GM21619 (cell line): ENCODE measurements around the gene DOK6.

ENCODE experiments used
- ATAC-seq: cut with Tn5 transposase; IDR thresholded peaks from one replicate; pipeline ENCODE4 v1.9.1; 2021; ENCODE audit not compliant: unreplicated experiment

The DOK6 gene

DNA sequence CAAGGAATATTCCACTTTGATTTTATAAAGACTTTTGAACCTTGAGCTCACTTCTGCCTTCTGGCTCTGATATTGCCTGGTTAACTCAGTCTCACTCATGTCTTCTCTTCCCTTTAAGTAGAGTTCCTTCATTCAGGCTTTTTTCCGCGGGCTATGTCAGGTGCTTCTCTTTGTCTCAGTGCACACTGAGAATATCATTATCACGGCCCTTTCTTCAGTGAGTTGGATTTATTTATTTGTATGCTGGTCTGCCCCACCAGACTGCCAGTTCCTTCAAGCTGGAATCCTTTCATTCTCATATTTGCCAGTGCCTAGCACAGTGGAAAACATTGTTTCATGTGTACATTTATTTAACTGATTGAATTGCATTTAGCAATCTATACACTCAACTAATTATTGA lies 136.5 kb downstream of the DOK6 start:
- no peak for ATAC-seq

DNA sequence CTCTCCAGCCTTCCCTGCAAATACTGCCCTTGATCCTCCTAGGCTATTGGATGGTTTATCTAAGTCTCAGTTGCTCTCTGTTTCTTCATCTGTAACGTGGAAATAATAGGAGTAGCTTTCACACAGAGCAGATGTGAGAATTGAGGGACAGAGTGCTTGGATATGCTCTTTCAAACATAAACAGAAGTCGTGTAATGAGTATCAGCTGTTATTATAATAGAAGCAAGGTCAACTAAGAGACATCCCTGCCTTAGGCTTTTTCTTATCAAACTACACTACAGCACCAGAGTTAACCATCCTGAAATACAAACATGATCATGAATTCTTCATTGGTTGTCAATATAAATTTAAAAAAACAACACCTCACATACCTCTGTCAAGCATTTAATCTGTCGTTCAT lies 138.2 kb downstream of the DOK6 start:
- ATAC-seq, result no peak

GRCh38 chr18:69539404-69539803 lies 138.7 kb downstream of the DOK6 start:
- ATAC-seq, result no peak

DNA sequence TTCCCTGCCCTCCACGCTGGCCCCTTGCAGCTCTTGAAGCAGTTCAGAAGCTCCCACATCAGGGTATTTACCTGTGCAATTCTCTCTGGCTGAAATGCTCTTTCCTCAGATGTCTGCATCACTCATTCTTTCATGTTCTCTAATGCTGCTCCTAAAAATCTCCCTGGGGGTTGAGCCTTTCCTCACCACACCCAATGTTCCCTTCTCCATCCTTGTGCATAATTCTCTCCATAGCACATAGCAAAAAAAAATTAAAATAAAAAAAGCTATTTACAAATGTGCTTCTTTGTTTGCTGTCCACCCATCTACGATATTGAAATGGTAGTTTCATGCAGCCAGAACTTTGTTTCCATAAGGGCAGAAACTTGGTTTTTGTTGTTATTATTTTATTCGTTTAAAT lies 155.5 kb downstream of the DOK6 start:
- no peak for ATAC-seq

DNA sequence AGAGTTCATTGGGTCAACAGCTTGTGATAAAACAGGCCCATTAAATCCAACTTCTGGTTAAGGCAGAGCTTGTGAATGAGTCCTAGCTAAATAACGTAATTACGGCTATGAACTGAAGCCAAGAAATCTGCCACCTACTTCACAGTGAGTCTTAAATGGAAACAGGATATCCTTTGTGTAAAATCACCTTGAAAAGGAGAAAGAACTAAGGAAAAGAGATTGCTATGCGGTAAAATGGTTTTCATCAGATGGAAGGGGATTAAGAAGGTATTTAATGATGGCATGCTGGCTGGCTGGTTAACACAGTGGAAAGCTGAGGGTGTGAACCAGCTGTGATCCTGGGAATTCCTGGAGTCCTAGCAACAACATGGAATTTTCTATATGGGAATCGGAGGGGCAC lies 156.6 kb downstream of the DOK6 start:
- ATAC-seq, result no peak

DNA sequence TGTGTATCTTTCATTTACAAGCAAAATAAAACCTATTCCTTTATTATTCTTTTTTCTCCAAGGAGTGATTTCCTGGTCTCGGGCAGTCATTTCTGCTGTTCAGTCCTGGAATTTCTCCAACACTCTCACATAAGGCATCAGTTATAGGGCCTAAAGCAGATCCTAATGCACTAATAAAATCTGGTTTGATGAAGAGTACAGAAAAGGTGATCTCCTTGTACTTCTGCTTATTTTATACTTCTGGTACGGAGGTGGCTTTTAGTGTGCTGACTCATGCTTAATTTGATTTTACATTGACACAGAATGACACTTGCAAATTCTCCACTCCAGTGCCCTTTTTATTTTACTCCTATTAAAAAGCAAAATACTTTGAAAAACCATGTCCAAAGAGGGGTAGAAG lies 157.4 kb downstream of the DOK6 start:
- ATAC-seq, result no peak

GRCh38 chr18:69559604-69560003 lies 158.9 kb downstream of the DOK6 start:
- no peak for ATAC-seq

- ATAC-seq, result no peak
These were observed 163.9 kb downstream of the DOK6 start for GRCh38 chr18:69564602-69565001.

GRCh38 chr18:69567813-69568488 lies 167.3 kb downstream of the DOK6 start:
- ATAC-seq, result no peak

DNA sequence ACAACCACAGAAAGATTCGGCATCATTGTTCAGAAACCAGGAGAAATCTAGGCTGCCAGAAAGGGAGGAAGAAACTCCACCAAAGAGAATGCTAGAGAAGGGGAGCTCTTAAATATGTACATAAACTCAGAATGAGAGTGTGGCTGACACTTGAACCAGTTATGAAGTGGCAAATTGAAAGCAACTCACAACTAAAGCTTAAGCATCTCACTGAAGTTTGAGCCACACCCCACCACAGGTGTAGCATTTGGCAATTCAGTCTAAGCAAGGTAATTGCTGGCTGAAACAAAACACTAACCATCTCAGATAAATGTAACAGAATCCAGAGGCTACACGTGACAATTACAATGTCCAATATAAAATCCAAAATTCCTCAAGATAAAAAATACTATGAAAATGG lies 168.4 kb downstream of the DOK6 start:
- no peak for ATAC-seq

DNA sequence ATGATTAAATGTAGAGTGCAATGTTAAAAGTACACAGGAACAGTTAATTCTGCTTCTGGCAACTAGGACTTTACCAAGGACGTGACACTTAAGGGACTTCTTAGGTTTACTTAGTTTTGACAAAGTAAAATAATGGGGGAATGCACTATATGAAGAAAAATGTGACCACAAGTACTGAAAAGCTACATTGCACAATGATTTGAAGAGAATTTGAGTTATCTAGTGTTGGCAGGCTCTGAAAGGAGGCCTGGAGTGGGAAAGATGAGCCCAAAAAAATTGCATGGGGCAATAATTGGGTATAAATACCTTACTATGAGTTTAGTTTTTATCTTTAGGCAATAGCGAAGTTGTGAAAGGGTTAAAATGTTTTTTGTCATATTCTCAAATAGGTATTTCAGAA lies 173.7 kb downstream of the DOK6 start:
- no peak for ATAC-seq

DNA sequence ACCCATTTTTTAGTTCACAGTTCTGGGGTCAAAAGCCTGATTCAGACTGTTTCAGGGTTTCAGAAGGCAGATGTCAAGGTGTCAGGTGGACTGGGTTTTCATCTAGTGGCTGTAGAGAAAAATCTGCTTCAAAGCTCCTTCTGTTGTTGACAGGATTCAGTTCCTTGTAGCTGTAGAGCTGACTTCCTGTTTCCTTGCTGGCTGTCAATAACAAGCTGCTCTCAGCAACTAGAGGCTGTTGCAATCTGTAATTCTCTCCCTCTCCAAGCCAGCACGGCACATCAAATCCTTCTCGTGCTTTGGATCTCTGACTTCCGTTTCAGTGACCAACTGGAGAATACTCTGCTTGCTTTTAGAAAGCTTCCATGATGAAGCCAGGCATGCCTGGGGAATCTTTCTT lies 179.4 kb downstream of the DOK6 start:
- ATAC-seq, result peak; percentile 85

DNA sequence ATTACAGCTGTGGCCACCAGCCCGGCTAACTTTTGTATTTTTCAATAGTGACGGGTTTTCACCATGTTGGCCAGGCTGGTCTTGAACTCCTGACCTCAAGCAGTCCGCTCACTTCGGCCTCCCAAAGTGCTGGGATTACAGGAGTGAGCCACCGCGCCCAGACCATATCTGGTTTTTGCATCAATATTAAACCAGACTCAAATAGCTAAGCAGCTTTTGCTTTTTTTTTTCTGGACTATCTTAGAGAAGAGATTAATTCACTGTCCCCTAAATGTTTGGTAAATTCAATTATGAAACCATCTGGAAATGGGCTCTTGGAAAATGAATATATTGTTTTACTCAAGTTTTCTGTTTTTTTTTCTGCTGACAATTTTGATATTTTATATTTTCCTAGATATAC lies 183.7 kb downstream of the DOK6 start:
- ATAC-seq, result no peak

- ATAC-seq, result no peak
These were observed 185.0 kb downstream of the DOK6 start for GRCh38 chr18:69585696-69586095.

- ATAC-seq, result no peak
These were observed 185.8 kb downstream of the DOK6 start for GRCh38 chr18:69586537-69586936.

- ATAC-seq, result no peak
These were observed 187.6 kb downstream of the DOK6 start for GRCh38 chr18:69588301-69588700.

GRCh38 chr18:69590150-69590549 lies 189.5 kb downstream of the DOK6 start:
- ATAC-seq, result no peak

GRCh38 chr18:69596345-69596744 lies 195.7 kb downstream of the DOK6 start:
- ATAC-seq, result no peak

GRCh38 chr18:69597561-69597960 lies 196.9 kb downstream of the DOK6 start:
- no peak for ATAC-seq

- ATAC-seq, result no peak
These were observed 198.7 kb downstream of the DOK6 start for GRCh38 chr18:69599377-69599776.

DNA sequence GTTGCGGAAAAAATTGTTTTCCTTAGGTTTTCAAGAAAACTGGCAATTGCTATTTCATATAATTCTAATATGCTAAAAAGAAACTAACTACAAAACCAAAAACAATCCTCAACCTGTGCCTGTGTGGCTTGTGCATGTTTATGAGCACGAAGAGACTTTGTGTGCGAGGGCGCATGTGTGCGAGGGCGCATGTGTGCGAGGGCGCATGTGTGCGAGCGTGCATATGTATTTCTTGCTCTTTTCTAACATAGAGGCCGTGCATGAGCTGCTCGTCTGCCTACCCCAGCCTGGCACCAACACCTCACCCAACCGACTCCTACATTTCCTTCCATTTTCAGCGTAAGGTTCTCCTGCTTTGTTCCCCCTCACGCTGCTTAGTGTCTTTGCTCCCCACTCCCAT lies 211.6 kb downstream of the DOK6 start:
- no peak for ATAC-seq

GRCh38 chr18:69616114-69616513 lies 215.4 kb downstream of the DOK6 start:
- ATAC-seq, result no peak

GRCh38 chr18:69617408-69617807 lies 216.7 kb downstream of the DOK6 start:
- ATAC-seq, result no peak
